NCI-H524 treated with DMSO at 0.1 percent for 48 hours (cell line): ENCODE measurements around the gene CLIC3.

Experiments used
- DNase-seq: peaks from one replicate; lab custom pipeline; 2025; lab: John Stamatoyannopoulos, UW

CLIC3 gene

GRCh38 chr9:137000177-137000930 lies 4.0 kb upstream of the CLIC3 start:
- DNase-seq: no peak

DNA sequence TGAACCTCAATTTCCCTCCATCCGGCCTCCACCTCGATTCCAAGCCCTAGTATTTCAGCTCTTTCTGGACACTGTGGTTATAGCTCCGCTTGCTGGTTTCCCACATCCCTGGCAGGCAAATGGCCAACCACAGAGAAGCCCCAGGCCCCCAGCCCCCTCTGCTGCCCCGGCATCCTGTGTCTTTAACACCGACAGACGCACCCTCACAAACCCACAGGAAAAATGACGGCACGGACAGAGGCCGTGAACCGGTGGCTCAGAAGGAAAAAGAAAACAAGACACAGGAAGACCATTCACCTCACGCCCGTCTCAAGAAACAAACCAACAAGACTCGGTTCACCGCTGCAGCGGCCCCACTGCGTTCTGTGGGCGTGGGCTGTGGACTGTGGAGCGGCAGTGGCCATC lies 1.5 kb upstream of the CLIC3 start:
- no peak for DNase-seq

DNA sequence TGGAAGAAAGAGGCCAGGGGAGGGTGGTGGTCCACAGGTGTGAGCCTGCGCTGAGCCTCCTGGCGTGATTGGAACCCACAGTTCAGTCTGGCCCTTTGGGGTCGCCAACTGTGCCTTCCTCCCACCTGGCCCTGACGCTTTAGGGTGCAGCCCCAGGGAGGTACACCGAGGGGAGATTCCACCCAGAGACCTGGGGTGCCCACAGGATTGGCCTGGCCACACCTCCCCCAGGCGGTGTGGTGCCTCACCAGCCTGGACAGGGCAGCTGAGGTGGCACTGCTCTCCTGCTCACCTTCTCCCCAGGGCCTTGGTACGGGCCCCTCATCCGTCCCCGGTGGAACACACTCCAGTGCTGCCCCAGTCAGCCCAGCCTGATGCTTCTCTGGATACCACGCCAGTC lies 1.0 kb upstream of the CLIC3 start:
- DNase-seq: no peak

- no peak for DNase-seq
These were observed 526 bp downstream of the CLIC3 start for GRCh38 chr9:136995772-136996311.

- no peak for DNase-seq
These were observed 1.0 kb downstream of the CLIC3 start for GRCh38 chr9:136995362-136995761.

GRCh38 chr9:136994888-136995230 lies 1.5 kb downstream of the CLIC3 start:
- DNase-seq: no peak

GRCh38 chr9:136994180-136994887 lies 2.0 kb downstream of the CLIC3 start:
- DNase-seq: no peak

GRCh38 chr9:136992819-136993369 lies 3.5 kb downstream of the CLIC3 start:
- DNase-seq: no peak

- peak; percentile 26 for DNase-seq
These were observed 4.2 kb downstream of the CLIC3 start, which contains the start of gene PAXX for GRCh38 chr9:136991993-136992818. Gene PAXX (plus strand): TSS chr9:136992422. CDS start chr9:136992444, 22 bp downstream.

DNA sequence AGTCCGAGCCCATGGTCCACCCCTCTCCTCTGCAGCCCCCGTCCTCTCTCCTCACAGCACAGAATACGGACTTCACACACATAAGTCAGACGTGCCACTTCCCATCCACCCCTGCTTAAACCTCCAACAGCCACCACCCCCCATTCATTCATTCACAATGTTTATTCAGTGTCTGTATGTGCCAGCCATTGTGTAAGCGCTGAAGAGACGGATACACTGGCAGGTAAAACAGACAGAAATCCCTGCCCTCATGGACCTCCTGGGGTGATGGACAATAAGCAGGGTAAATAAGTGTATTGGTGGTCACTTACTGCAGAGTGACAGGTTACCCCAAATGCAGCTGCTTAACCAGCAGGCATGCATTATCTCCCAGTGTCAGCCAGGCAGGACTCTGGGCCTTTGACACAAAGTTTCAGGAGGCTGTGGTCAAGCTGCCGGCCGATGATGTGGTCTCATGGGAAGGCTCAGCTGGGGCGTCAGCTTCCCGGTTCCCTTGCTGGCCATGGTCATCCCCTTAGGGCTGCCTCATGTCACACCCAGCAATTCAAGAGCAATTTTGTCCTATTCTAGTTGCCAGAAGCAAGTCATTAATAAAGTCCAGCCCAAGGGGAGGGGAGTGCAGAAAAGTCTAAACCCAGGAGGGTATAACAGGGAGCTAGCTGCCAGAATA lies 6.0 kb downstream of the CLIC3 start:
- DNase-seq: no peak

DNA sequence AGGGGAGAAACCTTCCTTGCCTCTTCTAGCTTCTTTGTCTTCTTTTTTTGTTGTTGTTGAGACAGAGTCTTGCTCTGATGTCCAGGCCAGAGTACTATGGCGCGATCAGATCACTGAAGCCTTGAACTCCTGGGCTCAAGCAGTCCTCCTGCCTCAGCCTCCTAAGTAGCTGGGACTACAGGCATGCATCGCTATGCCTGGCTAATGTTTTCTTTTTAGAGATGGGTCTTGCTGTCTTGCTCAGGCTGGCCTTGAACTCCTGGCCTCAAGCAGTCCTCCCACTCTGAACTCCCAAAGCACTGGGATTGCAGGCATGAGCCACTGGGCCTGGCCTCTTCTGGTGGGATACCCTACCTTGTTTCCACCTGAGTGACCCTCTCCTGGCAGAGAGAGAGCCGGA lies 7.5 kb downstream of the CLIC3 start:
- no peak for DNase-seq

DNA sequence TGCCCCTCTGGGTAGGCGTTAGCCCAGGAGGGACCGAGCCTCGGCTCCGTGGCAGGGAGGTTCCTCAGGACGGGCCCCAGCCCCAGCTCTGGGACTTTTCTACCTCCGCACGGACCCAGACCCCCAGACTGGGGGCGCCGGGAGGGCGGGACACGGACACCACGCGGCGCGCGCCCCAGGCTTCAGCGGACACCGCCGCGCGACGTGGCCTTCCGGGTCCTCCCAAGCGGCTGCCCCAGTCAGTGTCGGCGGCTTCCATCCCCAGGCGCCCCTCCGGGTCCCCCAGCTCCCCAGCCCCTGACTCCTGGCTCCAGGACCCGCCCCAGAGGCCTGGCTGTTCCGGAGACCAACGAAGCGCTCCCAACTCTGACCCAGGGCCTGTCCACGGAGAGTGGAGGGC lies 10.5 kb downstream of the CLIC3 start:
- no peak for DNase-seq

DNA sequence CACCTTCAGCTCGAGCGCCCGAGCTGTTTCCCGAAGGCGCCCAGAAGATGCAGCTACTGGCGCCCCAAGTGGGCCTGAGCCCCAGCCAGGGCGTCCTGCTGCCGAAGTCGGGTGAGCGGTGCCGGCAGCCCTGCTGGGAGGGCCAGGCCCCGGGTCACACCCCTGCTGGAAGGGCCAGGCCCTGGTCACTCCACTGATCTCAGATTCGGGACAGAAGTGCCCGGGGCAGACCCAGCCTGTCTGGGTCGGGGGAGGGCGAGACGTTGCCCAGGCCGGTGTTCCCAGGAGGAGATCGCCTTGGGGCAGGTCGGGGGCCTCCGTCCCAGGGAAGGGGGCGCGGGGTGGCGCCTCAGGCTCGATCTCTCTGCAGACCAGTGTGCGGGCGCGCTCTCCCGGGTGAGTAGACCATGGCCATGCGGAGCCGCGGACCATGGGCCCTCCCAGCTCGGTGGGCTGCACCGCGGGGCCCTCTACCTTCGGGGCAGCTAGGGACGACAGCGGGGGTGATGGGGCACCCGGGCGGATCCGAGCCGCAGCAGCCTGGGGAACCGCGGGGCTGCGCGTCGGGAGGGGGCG lies 11.3 kb downstream of the CLIC3 start:
- DNase-seq: no peak

GRCh38 chr9:136984464-136985026 lies 11.8 kb downstream of the CLIC3 start:
- DNase-seq: no peak

DNA sequence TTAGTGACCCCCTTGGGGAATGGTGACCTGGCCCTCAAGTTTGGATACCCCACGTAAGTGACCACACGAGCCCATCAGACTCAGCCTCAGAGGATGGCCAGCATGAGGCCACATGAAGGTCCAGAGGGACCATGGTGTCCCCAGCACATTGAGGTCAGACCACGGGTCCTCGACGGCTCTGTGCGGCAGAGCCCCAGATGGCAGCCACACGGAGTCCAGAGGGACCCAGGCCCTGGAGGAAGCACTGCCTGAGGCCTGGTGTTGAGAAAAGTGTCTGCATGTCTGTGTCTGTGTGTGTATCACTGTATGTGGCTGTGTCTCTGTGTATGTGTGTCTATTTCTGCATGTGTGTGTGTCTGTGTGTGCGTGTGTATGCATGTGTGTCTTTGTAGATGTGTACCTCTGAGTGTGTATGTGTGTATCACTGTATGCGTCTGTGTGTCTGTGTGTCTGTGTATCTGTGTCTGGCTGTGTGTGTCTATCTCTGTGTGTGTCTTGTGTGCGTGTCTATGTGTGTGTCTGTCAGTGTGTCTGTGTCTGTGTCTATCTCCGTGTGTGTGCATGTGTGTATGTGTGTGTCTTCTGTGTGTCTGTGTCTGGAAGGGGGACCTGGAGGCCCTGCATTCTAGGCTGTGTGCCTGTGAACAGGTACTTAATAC lies 12.6 kb downstream of the CLIC3 start:
- DNase-seq: no peak

GRCh38 chr9:136983167-136983566 lies 13.2 kb downstream of the CLIC3 start:
- DNase-seq: no peak

DNA sequence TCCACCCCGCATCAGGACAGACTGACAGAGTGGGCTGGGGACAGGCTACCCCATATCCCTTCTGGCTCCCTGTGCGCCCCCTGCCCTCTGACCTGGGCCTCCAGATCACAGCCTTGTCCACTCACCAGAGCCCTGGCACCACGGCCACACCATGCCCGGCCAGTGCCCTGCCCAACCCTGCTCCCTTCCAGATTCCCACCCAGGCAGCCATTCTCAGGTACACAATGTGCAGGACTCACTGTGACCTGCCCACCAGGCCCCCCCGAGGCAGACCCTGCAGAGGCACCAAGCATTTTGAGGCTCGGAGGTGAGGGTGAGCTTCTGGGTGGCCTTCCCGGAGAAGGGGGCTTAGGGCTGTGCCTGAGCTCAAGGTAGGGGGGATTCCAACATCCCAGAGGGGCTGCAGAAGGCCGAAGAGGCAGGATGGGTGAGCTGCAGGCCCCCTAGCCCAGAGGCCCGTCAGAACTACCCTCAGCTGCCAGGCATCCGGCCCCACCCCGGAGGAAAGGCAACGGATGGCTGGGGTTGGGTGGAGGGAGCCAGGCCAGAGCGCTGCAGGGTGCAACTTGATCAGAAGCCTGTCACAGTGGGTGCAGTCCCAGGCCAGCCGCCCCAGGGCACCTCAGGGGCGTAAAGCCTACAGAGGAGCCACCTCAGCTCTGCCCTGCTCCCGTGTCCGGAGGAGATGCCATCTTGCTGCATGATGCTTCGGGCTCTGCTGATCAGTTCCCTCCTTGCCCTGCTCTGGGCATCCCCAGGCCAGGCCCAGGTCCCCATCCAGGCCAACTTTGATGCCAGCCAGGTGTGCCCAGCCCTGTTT lies 13.9 kb downstream of the CLIC3 start, which contains the start of gene LCNL1:
TSS of gene LCNL1 (plus strand) at position 762 of the 820 bp plus-strand sequence. CDS start 594 bp downstream, outside the sequence.
- no peak for DNase-seq

- DNase-seq: no peak
These were observed 14.7 kb downstream of the CLIC3 start for GRCh38 chr9:136981588-136982231.
